Adipocyte (in vitro differentiated cells): ENCODE results near the gene ATP10D.

Experiments used
- DNase-seq: peaks from one replicate; pipeline ENCODE4 v3.0.0-alpha.2; 2015; ENCODE audit warnings: low read depth
- H3K27me3 ChIP-seq: replicated peaks from 2 replicates; pipeline ENCODE4 v1.7.0; 2013; ENCODE audit warnings: mild to moderate bottlenecking, low read length, moderate library complexity; ENCODE audit not compliant: control insufficient read depth, insufficient read depth
- H3K36me3 ChIP-seq: 2 replicates; pipeline ENCODE4 v1.7.0; 2013; ENCODE audit warnings: low read length, mild to moderate bottlenecking, moderate library complexity; ENCODE audit not compliant: control insufficient read depth, insufficient read depth, severe bottlenecking
- H3K4me1 ChIP-seq: 2 replicates; pipeline ENCODE4 v1.7.0; 2013; ENCODE audit warnings: mild to moderate bottlenecking, low read length, moderate library complexity; ENCODE audit not compliant: control insufficient read depth, insufficient read depth
- H3K4me3 ChIP-seq: 2 replicates; pipeline ENCODE4 v1.7.0; 2013; ENCODE audit warnings: mild to moderate bottlenecking, low read length, moderate library complexity
- H3K9ac ChIP-seq: 2 replicates; pipeline ENCODE4 v1.7.0; 2013; ENCODE audit warnings: mild to moderate bottlenecking, low read length, moderate library complexity
- H3K9me3 ChIP-seq: 2 replicates; pipeline ENCODE4 v1.7.0; 2013; ENCODE audit warnings: mild to moderate bottlenecking, low read length, moderate library complexity; ENCODE audit not compliant: control insufficient read depth

The ATP10D gene

DNA sequence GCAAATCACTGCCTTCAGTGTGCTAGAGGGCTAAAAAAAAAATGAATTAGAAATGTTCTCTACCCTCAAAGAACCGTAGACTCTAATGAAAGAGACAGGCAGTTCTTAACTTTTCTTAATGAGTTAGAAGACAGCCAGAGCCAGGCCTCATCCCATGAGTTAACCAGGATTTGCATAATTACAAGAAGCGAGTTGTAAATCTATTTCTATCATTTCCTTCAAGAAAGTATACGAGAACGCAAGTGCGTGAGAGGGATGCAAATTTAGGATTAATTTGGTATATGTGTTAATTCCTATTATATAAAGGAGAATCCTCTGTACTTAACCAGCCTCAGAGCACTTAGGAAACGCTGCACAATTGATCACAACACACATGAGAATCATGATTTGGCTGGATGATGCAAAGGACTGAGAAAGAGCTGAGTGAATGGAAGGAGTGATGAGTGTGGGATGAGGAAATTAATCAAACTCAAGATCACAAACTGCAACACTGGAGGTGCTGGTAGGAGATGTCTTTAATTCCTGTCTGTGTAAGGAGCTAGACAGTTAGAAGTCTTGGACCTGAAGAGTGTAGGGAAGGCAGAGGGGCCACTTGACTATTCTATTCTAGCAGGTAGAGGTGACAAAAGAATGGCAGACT lies 157.2 kb downstream of the ATP10D start:
- Histone ChIP-seq H3K27me3 (no peaks in the 10 kb centered on the region), H3K4me3 (no peak overlapping the region), H3K36me3 (no peaks in the 10 kb centered on the region), H3K9ac (no peak overlapping the region), H3K9me3 (no peaks in the 10 kb centered on the region), H3K4me1 (peaks cover 2% of the 10 kb centered on the region)
- no peak for DNase-seq
